ENCODE data around the gene PXYLP1.

GRCh38 chr3:141311496-141312353, 80.1 kb downstream of the PXYLP1 start:
- TF ChIP-seq, protein P1, sequence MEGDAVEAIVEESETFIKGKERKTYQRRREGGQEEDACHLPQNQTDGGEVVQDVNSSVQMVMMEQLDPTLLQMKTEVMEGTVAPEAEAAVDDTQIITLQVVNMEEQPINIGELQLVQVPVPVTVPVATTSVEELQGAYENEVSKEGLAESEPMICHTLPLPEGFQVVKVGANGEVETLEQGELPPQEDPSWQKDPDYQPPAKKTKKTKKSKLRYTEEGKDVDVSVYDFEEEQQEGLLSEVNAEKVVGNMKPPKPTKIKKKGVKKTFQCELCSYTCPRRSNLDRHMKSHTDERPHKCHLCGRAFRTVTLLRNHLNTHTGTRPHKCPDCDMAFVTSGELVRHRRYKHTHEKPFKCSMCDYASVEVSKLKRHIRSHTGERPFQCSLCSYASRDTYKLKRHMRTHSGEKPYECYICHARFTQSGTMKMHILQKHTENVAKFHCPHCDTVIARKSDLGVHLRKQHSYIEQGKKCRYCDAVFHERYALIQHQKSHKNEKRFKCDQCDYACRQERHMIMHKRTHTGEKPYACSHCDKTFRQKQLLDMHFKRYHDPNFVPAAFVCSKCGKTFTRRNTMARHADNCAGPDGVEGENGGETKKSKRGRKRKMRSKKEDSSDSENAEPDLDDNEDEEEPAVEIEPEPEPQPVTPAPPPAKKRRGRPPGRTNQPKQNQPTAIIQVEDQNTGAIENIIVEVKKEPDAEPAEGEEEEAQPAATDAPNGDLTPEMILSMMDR (IDR thresholded peaks at IDR 0.05 in 4 of 5, conservative IDR thresholded peaks at IDR 0.05 in 1 of 5) = peak; percentile 59 to 81 (median 75)
- TF ChIP-seq POLR2A (IDR thresholded peaks at IDR 0.05) = peak; percentile 38 to 39
